H1 (cell line): ENCODE measurements around the gene H2BK1. TPM values are rescaled to one million over a fixed set of nuclear protein-coding genes. Genes with fewer than 3 reads are reported as not detected.

Experiments
- CTCF ChIA-PET: fragments of 300-600 bp; sonication (Branson Sonifier 250); formaldehyde crosslinking; loops from one replicate; lab custom pipeline; 2021; ENCODE audit not compliant: partially characterized antibody; lab: Charles Lee
- POLR2A ChIA-PET: fragments of 300-600 bp; sonication (Branson Sonifier 250); formaldehyde crosslinking; loops from one replicate; lab custom pipeline; 2021; ENCODE audit warnings: inconsistent platforms; ENCODE audit not compliant: partially characterized antibody; lab: Charles Lee
- DNase-seq, 2 experiments: peaks; one replicate each; pipeline versions ENCODE4 v3.0.0 to v3.0.0-alpha.2; 2010 to 2022; ENCODE audit warnings: low spot score in 2 of 2, low read depth in 1 of 2, mixed read lengths in 1 of 2
- FAIRE-seq: peaks from 2 replicates; lab custom pipeline; 2011; peaks lifted over from hg19 to GRCh38; lab: Jason Lieb, UNC
- H2AFZ ChIP-seq: 2 replicates; pipeline ENCODE4 v1.8.1; 2012; ENCODE audit warnings: low read length, inconsistent platforms
- H2AK5ac ChIP-seq: 2 replicates; pipeline ENCODE4 v1.6.1; 2013; ENCODE audit warnings: low read depth, low read length
- H2BK120ac ChIP-seq: replicated peaks from 2 replicates; pipeline ENCODE3; 2013; ENCODE audit warnings: low read depth, low read length, inconsistent platforms
- H2BK12ac ChIP-seq: 2 replicates; pipeline ENCODE4 v1.6.1; 2013; ENCODE audit warnings: low read depth, low read length
- H2BK15ac ChIP-seq: 2 replicates; pipeline ENCODE4 v1.6.1; 2013; ENCODE audit warnings: low read length
- H2BK20ac ChIP-seq: 2 replicates; pipeline ENCODE4 v1.6.1; 2013; ENCODE audit warnings: low read length
- H2BK5ac ChIP-seq: 2 replicates; pipeline ENCODE4 v1.6.1; 2013; ENCODE audit warnings: low read depth, low read length
- H3K14ac ChIP-seq: 2 replicates; pipeline ENCODE4 v1.6.1; 2013; ENCODE audit warnings: inconsistent platforms; ENCODE audit not compliant: insufficient read length
- H3K18ac ChIP-seq: 2 replicates; pipeline ENCODE4 v1.6.1; 2013; ENCODE audit warnings: low read length; ENCODE audit errors: extremely low read depth
- H3K23ac ChIP-seq: 2 replicates; pipeline ENCODE4 v1.6.1; 2013; ENCODE audit warnings: inconsistent platforms; ENCODE audit not compliant: insufficient read length
- H3K23me2 ChIP-seq: 2 replicates; pipeline ENCODE4 v1.6.1; 2013; ENCODE audit warnings: low read depth, low read length
- H3K27ac ChIP-seq: 2 replicates; pipeline ENCODE4 v1.6.1; 2011; ENCODE audit warnings: low read depth, low read length, inconsistent platforms
- H3K27me3 ChIP-seq, 4 experiments: replicated peaks in 1 of 4; 1 replicate in 1 of 4; 2 replicates in 3 of 4; pipeline versions ENCODE4 v1.6.1 to v1.8.1; 2011 to 2013; ENCODE audit warnings: low read length in 3 of 4, mild to moderate bottlenecking in 3 of 4, inconsistent platforms in 2 of 4, mixed read lengths in 2 of 4, moderate library complexity in 1 of 4; ENCODE audit not compliant: control insufficient read depth in 3 of 4, insufficient read depth in 3 of 4; ENCODE audit errors: extremely low read depth in 1 of 4
- H3K36me3 ChIP-seq, 4 experiments: 2 replicates each; pipeline versions ENCODE4 v1.6.1 to v1.8.1; 2011 to 2013; ENCODE audit warnings: mild to moderate bottlenecking in 4 of 4, low read length in 3 of 4, moderate library complexity in 2 of 4, control low read depth in 1 of 4, inconsistent platforms in 1 of 4; ENCODE audit not compliant: insufficient read depth in 4 of 4, control insufficient read depth in 2 of 4
- H3K4ac ChIP-seq: replicated peaks from 2 replicates; pipeline ENCODE3; 2013; ENCODE audit warnings: low read length, low read depth, mixed read lengths, inconsistent platforms; ENCODE audit not compliant: insufficient read length
- H3K4me1 ChIP-seq, 4 experiments: replicated peaks in 1 of 4; 1 replicate in 1 of 4; 2 replicates in 3 of 4; pipeline versions ENCODE4 v1.6.1 to v1.8.1; 2011 to 2013; ENCODE audit warnings: low read length in 3 of 4, inconsistent platforms in 2 of 4, mixed read lengths in 1 of 4; ENCODE audit not compliant: insufficient read depth in 4 of 4, control insufficient read depth in 3 of 4
- H3K4me2 ChIP-seq, 2 experiments: 2 replicates each; pipeline versions ENCODE4 v1.6.1 to v1.8.1; 2011 to 2013; ENCODE audit warnings: low read depth in 2 of 2, low read length in 2 of 2, control low read depth in 1 of 2, inconsistent platforms in 1 of 2, mild to moderate bottlenecking in 1 of 2; ENCODE audit not compliant: insufficient read depth in 1 of 2
- H3K4me3 ChIP-seq, 4 experiments: fragments of 200-600, 300-600 bp in 1 of 4; sonication (generic), shearing (Covaris generic), sonication (Bioruptor Twin) in 1 of 4; 2 replicates each; pipeline versions ENCODE4 v1.5.1 to v1.8.1; 2011 to 2016; ENCODE audit warnings: low read length in 4 of 4, low read depth in 3 of 4, control low read depth in 2 of 4, inconsistent platforms in 2 of 4, mild to moderate bottlenecking in 2 of 4, mixed read lengths in 1 of 4, moderate library complexity in 1 of 4; ENCODE audit not compliant: insufficient read depth in 2 of 4; ENCODE audit errors: extremely low read depth in 1 of 4
- H3K56ac ChIP-seq: replicated peaks from 2 replicates; pipeline ENCODE3; 2013; ENCODE audit warnings: low read depth, mild to moderate bottlenecking, mixed read lengths, low read length, inconsistent platforms; ENCODE audit not compliant: insufficient read length
- H3K79me1 ChIP-seq: 2 replicates; pipeline ENCODE4 v1.6.1; 2013; ENCODE audit warnings: low read depth, low read length, control low read depth
- H3K79me2 ChIP-seq, 2 experiments: 2 replicates each; pipeline versions ENCODE4 v1.6.1 to v1.8.1; 2012 to 2013; ENCODE audit warnings: low read length in 2 of 2, mild to moderate bottlenecking in 2 of 2, inconsistent platforms in 1 of 2; ENCODE audit not compliant: insufficient read depth in 2 of 2, control insufficient read depth in 1 of 2
- H3K9ac ChIP-seq, 4 experiments: replicated peaks in 1 of 4; 1 replicate in 1 of 4; 2 replicates in 3 of 4; pipeline versions ENCODE4 v1.6.1 to v1.8.1; 2011 to 2013; ENCODE audit warnings: low read depth in 3 of 4, low read length in 3 of 4, control low read depth in 2 of 4, mild to moderate bottlenecking in 2 of 4, moderate library complexity in 2 of 4, inconsistent platforms in 1 of 4; ENCODE audit errors: extremely low read depth in 1 of 4
- H3K9me3 ChIP-seq, 2 experiments: 2 replicates each; pipeline versions ENCODE4 v1.6.1 to v1.8.1; 2012 to 2013; ENCODE audit warnings: mild to moderate bottlenecking in 2 of 2, moderate library complexity in 2 of 2, control low read depth in 1 of 2, inconsistent platforms in 1 of 2, low read depth in 1 of 2, low read length in 1 of 2, mixed read lengths in 1 of 2; ENCODE audit not compliant: insufficient read depth in 2 of 2
- H4K20me1 ChIP-seq, 2 experiments: replicated peaks in 1 of 2; 2 replicates each; pipeline versions ENCODE3 to v1.8.1; 2011 to 2013; ENCODE audit warnings: inconsistent platforms in 2 of 2, low read length in 2 of 2, mild to moderate bottlenecking in 1 of 2; ENCODE audit not compliant: insufficient read depth in 2 of 2, control insufficient read depth in 1 of 2
- H4K5ac ChIP-seq: 2 replicates; pipeline ENCODE4 v1.6.1; 2013; ENCODE audit warnings: low read length, low read depth, mixed read lengths, inconsistent platforms; ENCODE audit not compliant: insufficient read length
- H4K8ac ChIP-seq: 2 replicates; pipeline ENCODE4 v1.8.0; 2013; ENCODE audit warnings: mild to moderate bottlenecking, moderate library complexity, low read length, inconsistent platforms; ENCODE audit not compliant: insufficient read depth; ENCODE audit errors: extremely low read depth
- H4K91ac ChIP-seq: replicated peaks from 2 replicates; pipeline ENCODE3; 2013; ENCODE audit warnings: low read length, mixed read lengths, inconsistent platforms; ENCODE audit not compliant: insufficient read length
- BCL11A ChIP-seq, 2 experiments: IDR thresholded peaks; one replicate each; pipeline ENCODE4 v1.6.1; 2011; ENCODE audit warnings: low read depth in 2 of 2, low read length in 2 of 2, mild to moderate bottlenecking in 2 of 2
- FOSL1 ChIP-seq: IDR thresholded peaks from 2 replicates; pipeline ENCODE4 v1.6.1; 2011; ENCODE audit warnings: mild to moderate bottlenecking, low read depth, low read length, moderate library complexity; ENCODE audit not compliant: insufficient read depth
- JUN ChIP-seq: IDR thresholded peaks from 2 replicates; pipeline ENCODE4 v1.6.1; 2011; ENCODE audit warnings: low read depth, mild to moderate bottlenecking, improper control_type of control experiment, low read length
- SP2 ChIP-seq: IDR thresholded peaks from 2 replicates; pipeline ENCODE4 v1.6.1; 2012; ENCODE audit warnings: mild to moderate bottlenecking, low read length, inconsistent platforms
- TAF7 ChIP-seq: optimal IDR thresholded peaks from 2 replicates; pipeline ENCODE3; 2011; ENCODE audit warnings: low read depth, mild to moderate bottlenecking, inconsistent platforms, low read length, moderate library complexity, borderline replicate concordance
- WGBS, 2 experiments: shearing (Covaris generic) in 1 of 2; methylation state at CpG; one replicate each; pipeline versions ENCODE4 v1.1.6 to v1.1.7; 2013 to 2015; ENCODE audit warnings: low lambda C conversion rate in 2 of 2, mixed read lengths in 2 of 2, inconsistent platforms in 1 of 2, low coverage in 1 of 2, missing lambda C conversion rate in 1 of 2; ENCODE audit not compliant: insufficient replicate concordance in 2 of 2, insufficient coverage in 1 of 2, insufficient read length in 1 of 2; ENCODE audit errors: extremely low coverage in 1 of 2, missing lambda C conversion rate in 1 of 2; 5-methylcytosine and 5-hydroxymethylcytosine counted together
- polyA plus RNA-seq, 7 experiments: library from polyadenylated mRNA; depleted of rRNA in 3 of 7; stranded (reverse) in 5 of 7; unstranded in 2 of 7; fragments of >200 nt in 5 of 7; fragments of 200-250 nt in 2 of 7; gene quantifications; 1 replicate in 5 of 7; 2 replicates in 1 of 7; 4 replicates in 1 of 7; pipeline versions ENCODE4 v1.2.1 to v1.2.3, GENCODE V29; 2011 to 2013; ENCODE audit warnings: missing spikeins in 2 of 7, mixed read lengths in 2 of 7
- total RNA-seq: library from RNA; stranded (reverse); fragmentation: NEBNext Ultra II Directional; extraction: Animal tissue kit (Norgen Biotek cat#: 25700); gene quantifications from 2 replicates; pipeline ENCODE4 v1.2.1, GENCODE V29; 2021

Gene H2BK1
- total and polyA plus RNA-seq, 2 of the 8 experiments (the other 6 are each of a cell fraction or from before 2014, with no cell fraction given) = not detected

GRCh38 chr7:151226875-151227782 lies 16.8 kb upstream of the H2BK1 start, which contains the start of gene ABCF2:
TSS of gene ABCF2 (minus strand) at chr7:151227205. CDS start at chr7:151226458, 747 bp downstream.
- H2BK120ac ChIP-seq = no peak within 1 kb of the TSS
- H2BK5ac ChIP-seq = peak within 1 kb of the TSS; percentile 69; the same call in 1 of the 2 replicates
- no peak within 1 kb of the TSS for H3K23ac ChIP-seq
- peak within 1 kb of the TSS; percentile 88 for H3K56ac ChIP-seq
- peaks cover 11 to 30% (median 26%) of the 10 kb centered on the region in 4 experiments for H3K36me3 ChIP-seq
- H4K5ac ChIP-seq = peak within 1 kb of the TSS; percentile 80
- peaks cover 0 to 18% of the 10 kb centered on the region in 2 experiments; a peak in 2 of 4 replicates for H3K79me2 ChIP-seq
- no peaks in the 10 kb centered on the region for H3K9me3 ChIP-seq
- peaks cover 0 to 3% of the 10 kb centered on the region in 2 experiments for H4K20me1 ChIP-seq
- H2BK20ac ChIP-seq = no peak within 1 kb of the TSS
- H2BK15ac ChIP-seq = no peak within 1 kb of the TSS
- peak within 1 kb of the TSS; percentile 65 to 75 (median 70) for H3K9ac ChIP-seq
- H4K8ac ChIP-seq = no peak within 1 kb of the TSS; the same call in 1 of the 2 replicates
- no peak for FAIRE-seq
- no peak within 1 kb of the TSS for H3K14ac ChIP-seq
- H2AK5ac ChIP-seq = no peak within 1 kb of the TSS
- ChIA-PET CTCF (interaction anchor here (0.6 to 5.9 kb wide), 15 partner anchors 9 to 210 kb away, joined by 3 to 49 read pairs (median 3); no protein-coding TSS in a partner anchor), POLR2A (interaction anchor here (0.8 to 3.2 kb wide), 20 partner anchors 9 to 166 kb away, joined by 3 to 36 read pairs (median 4); partner anchors contain the start of gene H2BK1)
- H4K91ac ChIP-seq = peak within 1 kb of the TSS; percentile 41
- peak within 1 kb of the TSS; percentile 83 to 86 for H3K4me2 ChIP-seq
- H3K4me3 ChIP-seq = peak within 1 kb of the TSS; percentile 83 to 95 (median 90)
- H3K18ac ChIP-seq = peak within 1 kb of the TSS; percentile 55
- peaks cover 15% of the 10 kb centered on the region for H3K23me2 ChIP-seq
- H3K79me1 ChIP-seq = peaks cover 7% of the 10 kb centered on the region; the same call in 1 of the 2 replicates
- no peaks in the 10 kb centered on the region for H3K27me3 ChIP-seq
- peaks cover 2 to 9% (median 7%) of the 10 kb centered on the region in 4 experiments; a peak in 5 of 7 replicates for H3K4me1 ChIP-seq
- peak within 1 kb of the TSS; percentile 79; the same call in 1 of the 2 replicates for H2AFZ ChIP-seq
- WGBS, 2 experiments = 2% methylated on average over 47 of the region's 68 CpGs; no CpG with 5 or more reads in 1 of the 2 experiments
- peak; percentile 95 to 99 for DNase-seq
- no peak within 1 kb of the TSS for H2BK12ac ChIP-seq
- no peak within 1 kb of the TSS for H3K4ac ChIP-seq
- H3K27ac ChIP-seq = peak within 1 kb of the TSS; percentile 56; the same call in 1 of the 2 replicates
- TF ChIP-seq TAF7 (no peak), SP2 (no peak), JUN (no peak), FOSL1 (no peak), BCL11A (IDR thresholded peaks at IDR 0.05; ENCODE audit: low read depth in 2 of 2, low read length in 2 of 2) (no peak)
